Trophoblast cell (in vitro differentiated cells and primary cell): ENCODE measurements around the gene SRXN1.

Experiments used
- DNase-seq, 2 donors: peaks; one replicate each; pipeline ENCODE4 v3.0.0-alpha.2; 2016
- H2AFZ ChIP-seq: 2 replicates; pipeline ENCODE4 v1.6.1; 2013; ENCODE audit warnings: low read length, moderate library complexity, mild to moderate bottlenecking; ENCODE audit not compliant: insufficient read depth, poor library complexity
- H2AK5ac ChIP-seq: 2 replicates; pipeline ENCODE4 v1.6.1; 2013; ENCODE audit warnings: mild to moderate bottlenecking, low read length
- H2BK120ac ChIP-seq: 2 replicates; pipeline ENCODE4 v1.6.1; 2013; ENCODE audit warnings: low read length, mild to moderate bottlenecking, moderate library complexity; ENCODE audit not compliant: insufficient read depth, poor library complexity
- H2BK12ac ChIP-seq: 2 replicates; pipeline ENCODE4 v1.6.1; 2013; ENCODE audit warnings: mild to moderate bottlenecking, low read length, moderate library complexity
- H2BK5ac ChIP-seq: 2 replicates; pipeline ENCODE4 v1.6.1; 2013; ENCODE audit warnings: low read length, low read depth, moderate library complexity, mild to moderate bottlenecking; ENCODE audit not compliant: poor library complexity
- H3K14ac ChIP-seq: 2 replicates; pipeline ENCODE4 v1.6.1; 2013; ENCODE audit warnings: mild to moderate bottlenecking, low read length
- H3K18ac ChIP-seq: 2 replicates; pipeline ENCODE4 v1.6.1; 2013; ENCODE audit warnings: mild to moderate bottlenecking, low read length
- H3K23ac ChIP-seq: 2 replicates; pipeline ENCODE4 v1.6.1; 2013; ENCODE audit warnings: low read length
- H3K27ac ChIP-seq: 2 replicates; pipeline ENCODE4 v1.5.1; 2013; ENCODE audit warnings: low read depth, mild to moderate bottlenecking, inconsistent platforms, low read length, moderate library complexity
- H3K27me3 ChIP-seq: 2 replicates; pipeline ENCODE4 v1.6.1; 2013; ENCODE audit warnings: inconsistent platforms, mild to moderate bottlenecking, low read length, moderate library complexity; ENCODE audit not compliant: insufficient read depth
- H3K36me3 ChIP-seq, 2 experiments: 1 replicate in 1 of 2; 2 replicates in 1 of 2; pipeline ENCODE4 v1.6.1; 2013; ENCODE audit warnings: low read length in 2 of 2, mild to moderate bottlenecking in 2 of 2, moderate library complexity in 1 of 2; ENCODE audit not compliant: insufficient read depth in 2 of 2, control insufficient read depth in 1 of 2
- H3K4ac ChIP-seq: 2 replicates; pipeline ENCODE4 v1.6.1; 2013; ENCODE audit warnings: low read depth, mild to moderate bottlenecking, low read length, moderate library complexity
- H3K4me1 ChIP-seq, 2 experiments: 1 replicate in 1 of 2; 2 replicates in 1 of 2; pipeline ENCODE4 v1.6.1; 2013; ENCODE audit warnings: low read length in 2 of 2, mild to moderate bottlenecking in 2 of 2, moderate library complexity in 1 of 2; ENCODE audit not compliant: insufficient read depth in 2 of 2, control insufficient read depth in 1 of 2
- H3K4me2 ChIP-seq: 2 replicates; pipeline ENCODE4 v1.6.1; 2013; ENCODE audit warnings: inconsistent platforms, mild to moderate bottlenecking, low read length, moderate library complexity
- H3K4me3 ChIP-seq: 2 replicates; pipeline ENCODE4 v1.5.1; 2013; ENCODE audit warnings: mild to moderate bottlenecking, low read depth, low read length, inconsistent platforms
- H3K79me1 ChIP-seq: one replicate; pipeline ENCODE4 v1.6.1; 2013; ENCODE audit warnings: low read length
- H3K79me2 ChIP-seq: 2 replicates; pipeline ENCODE4 v1.6.1; 2013; ENCODE audit warnings: low read length, mild to moderate bottlenecking; ENCODE audit not compliant: control insufficient read depth, insufficient read depth, poor library complexity
- H3K9ac ChIP-seq: 2 replicates; pipeline ENCODE4 v1.6.1; 2013; ENCODE audit warnings: mild to moderate bottlenecking, low read length
- H3K9me3 ChIP-seq: 2 replicates; pipeline ENCODE4 v1.6.1; 2013; ENCODE audit warnings: low read depth, mild to moderate bottlenecking, control low read depth, inconsistent platforms, low read length; ENCODE audit not compliant: insufficient read depth
- H4K12ac ChIP-seq: 2 replicates; pipeline ENCODE4 v1.6.1; 2013; ENCODE audit warnings: low read depth, mild to moderate bottlenecking, low read length, moderate library complexity
- H4K8ac ChIP-seq: 2 replicates; pipeline ENCODE4 v1.6.1; 2013; ENCODE audit warnings: low read depth, mild to moderate bottlenecking, low read length, moderate library complexity
- H4K91ac ChIP-seq: one replicate; pipeline ENCODE4 v1.6.1; 2013; ENCODE audit warnings: low read depth, mild to moderate bottlenecking, low read length, moderate library complexity
- WGBS: extraction: QIAGEN DNeasy Blood & Tissue Kit; methylation state at CpG from one replicate; pipeline ENCODE4 v1.1.7; 2013; ENCODE audit warnings: missing lambda C conversion rate; ENCODE audit not compliant: insufficient read length, insufficient coverage; ENCODE audit errors: extremely low coverage; 5-methylcytosine and 5-hydroxymethylcytosine counted together

The SRXN1 gene

DNA sequence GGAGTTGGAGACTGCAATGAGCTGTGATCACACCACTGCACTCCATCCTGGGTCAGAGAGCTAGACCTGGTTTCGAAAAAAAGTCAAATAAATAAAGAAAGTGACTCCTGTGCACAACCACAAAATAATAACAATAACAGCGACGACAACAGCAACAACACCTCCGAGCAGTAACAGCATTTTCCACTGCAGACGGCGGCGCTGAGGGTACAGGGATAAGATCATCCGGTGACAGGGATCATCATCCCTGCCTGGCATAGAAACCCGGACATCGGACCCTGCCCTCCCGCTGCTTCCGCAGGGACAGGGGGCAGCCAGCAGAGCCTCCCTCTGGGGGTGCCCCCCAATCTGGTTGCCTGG lies 11.5 kb downstream of the SRXN1 start:
- no peak overlapping the region for H3K9ac ChIP-seq
- peak in 1 of 2 donors; percentile 17 for DNase-seq
- no peaks in the 10 kb centered on the region for H3K36me3 ChIP-seq
- H3K4me3 ChIP-seq: no peak overlapping the region
- H3K9me3 ChIP-seq: no peaks in the 10 kb centered on the region
- WGBS: no CpG with 5 or more reads among the region's 12 CpGs
- no peak overlapping the region for H3K4ac ChIP-seq
- H2AFZ ChIP-seq: no peak overlapping the region
- no peak overlapping the region for H4K8ac ChIP-seq
- no peak overlapping the region for H3K27ac ChIP-seq
- H3K27me3 ChIP-seq: no peaks in the 10 kb centered on the region
- no peaks in the 10 kb centered on the region for H3K79me1 ChIP-seq
- H3K23ac ChIP-seq: no peak overlapping the region
- no peak overlapping the region for H2BK5ac ChIP-seq
- no peaks in the 10 kb centered on the region for H3K79me2 ChIP-seq
- H2BK12ac ChIP-seq: no peak overlapping the region
- no peak overlapping the region for H4K12ac ChIP-seq
- H2AK5ac ChIP-seq: no peak overlapping the region
- no peak overlapping the region for H3K14ac ChIP-seq
- H4K91ac ChIP-seq: no peak overlapping the region
- no peak overlapping the region for H2BK120ac ChIP-seq
- no peak overlapping the region for H3K18ac ChIP-seq
- peaks cover 0 to 7% of the 10 kb centered on the region in 2 experiments for H3K4me1 ChIP-seq
- H3K4me2 ChIP-seq: no peak overlapping the region

DNA sequence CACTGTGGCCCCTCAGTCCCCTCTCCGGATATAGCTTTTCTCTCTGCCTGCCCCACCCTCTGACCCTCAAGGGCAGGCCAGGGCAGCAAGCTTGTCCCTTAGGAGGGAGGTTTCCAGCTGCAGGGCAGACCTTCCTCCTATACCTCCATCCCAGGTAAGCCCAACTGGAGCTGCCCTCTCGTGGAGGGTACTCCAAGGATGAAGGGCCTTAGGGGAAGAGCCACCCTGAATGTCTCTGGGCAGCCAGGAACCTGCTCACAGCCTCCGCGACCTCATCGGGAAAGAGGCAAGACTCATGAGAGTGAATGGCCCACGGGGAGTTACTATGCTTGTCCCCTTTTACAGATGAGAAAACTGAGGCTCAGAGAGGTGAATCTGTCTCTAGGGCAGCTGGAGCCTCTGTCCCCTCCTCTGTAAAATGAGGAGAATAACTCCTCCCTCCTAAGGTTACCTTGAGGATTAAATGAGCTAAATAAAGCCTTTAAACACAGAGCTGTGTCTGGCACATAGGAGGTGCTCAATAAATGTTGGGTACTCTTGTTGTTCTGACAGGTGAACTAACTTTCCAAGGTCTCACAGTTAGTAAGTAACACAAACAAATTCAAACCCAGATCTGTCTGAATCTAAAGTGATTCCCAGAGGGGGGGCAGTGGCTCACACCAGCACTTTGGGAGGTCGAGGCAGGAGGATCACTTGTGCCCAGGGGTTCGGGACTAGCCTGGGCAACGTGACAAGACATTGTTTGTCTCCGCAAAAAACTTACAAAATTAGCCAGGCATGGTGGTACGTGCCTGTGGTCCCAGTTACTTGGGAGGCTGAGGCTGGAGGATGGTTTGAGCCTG lies 12.1 kb downstream of the SRXN1 start:
- Histone ChIP-seq H2BK5ac (no peak overlapping the region), H3K9ac (no peak overlapping the region), H3K27me3 (no peaks in the 10 kb centered on the region), H3K4ac (no peak overlapping the region), H4K12ac (no peak overlapping the region), H3K4me1 (peaks cover 0 to 7% of the 10 kb centered on the region in 2 experiments), H4K8ac (no peak overlapping the region), H3K4me3 (no peak overlapping the region), H3K9me3 (no peaks in the 10 kb centered on the region), H2BK12ac (no peak overlapping the region), H3K18ac (no peak overlapping the region), H3K23ac (no peak overlapping the region), H2BK120ac (no peak overlapping the region), H3K4me2 (no peak overlapping the region), H4K91ac (no peak overlapping the region), H3K79me1 (no peaks in the 10 kb centered on the region), H3K14ac (no peak overlapping the region), H3K36me3 (no peaks in the 10 kb centered on the region), H2AK5ac (no peak overlapping the region), H2AFZ (no peak overlapping the region), H3K27ac (no peak overlapping the region), H3K79me2 (no peaks in the 10 kb centered on the region)
- DNase-seq: no peak
- no CpG with 5 or more reads among the region's 11 CpGs for WGBS

DNA sequence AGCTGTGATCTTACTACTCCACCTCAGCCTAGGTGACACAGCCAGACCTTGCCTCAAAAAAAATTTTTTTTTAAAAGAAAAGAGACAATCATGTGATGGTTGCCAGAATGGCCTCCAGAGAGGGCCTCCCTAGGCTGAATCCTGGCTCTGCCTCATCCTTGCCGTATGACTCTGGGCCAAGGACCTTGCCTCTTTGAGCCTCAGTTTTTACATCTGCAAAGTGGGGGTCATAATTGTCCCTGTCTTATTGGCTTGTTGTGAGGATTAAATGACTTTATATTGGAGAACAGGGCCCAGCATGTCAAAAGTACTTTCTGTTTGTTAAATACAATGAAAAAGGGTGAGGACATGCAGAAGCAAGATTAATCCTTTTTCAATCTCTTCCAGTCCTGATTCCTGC lies 14.4 kb downstream of the SRXN1 start:
- Histone ChIP-seq H4K8ac (no peak overlapping the region), H4K91ac (no peak overlapping the region), H3K4me1 (peaks cover 0 to 7% of the 10 kb centered on the region in 2 experiments), H3K4ac (no peak overlapping the region), H3K79me2 (no peaks in the 10 kb centered on the region), H3K14ac (no peak overlapping the region), H3K36me3 (no peaks in the 10 kb centered on the region), H3K9me3 (peaks cover 2% of the 10 kb centered on the region), H3K4me3 (no peak overlapping the region), H3K18ac (no peak overlapping the region), H3K27me3 (no peaks in the 10 kb centered on the region), H2BK5ac (no peak overlapping the region), H3K4me2 (no peak overlapping the region), H3K23ac (no peak overlapping the region), H2AK5ac (no peak overlapping the region), H3K9ac (no peak overlapping the region), H4K12ac (no peak overlapping the region), H2AFZ (no peak overlapping the region), H2BK120ac (no peak overlapping the region), H2BK12ac (no peak overlapping the region), H3K79me1 (no peaks in the 10 kb centered on the region), H3K27ac (no peak overlapping the region)
- DNase-seq: no peak
- WGBS: no CpG with 5 or more reads among the region's 1 CpG

DNA sequence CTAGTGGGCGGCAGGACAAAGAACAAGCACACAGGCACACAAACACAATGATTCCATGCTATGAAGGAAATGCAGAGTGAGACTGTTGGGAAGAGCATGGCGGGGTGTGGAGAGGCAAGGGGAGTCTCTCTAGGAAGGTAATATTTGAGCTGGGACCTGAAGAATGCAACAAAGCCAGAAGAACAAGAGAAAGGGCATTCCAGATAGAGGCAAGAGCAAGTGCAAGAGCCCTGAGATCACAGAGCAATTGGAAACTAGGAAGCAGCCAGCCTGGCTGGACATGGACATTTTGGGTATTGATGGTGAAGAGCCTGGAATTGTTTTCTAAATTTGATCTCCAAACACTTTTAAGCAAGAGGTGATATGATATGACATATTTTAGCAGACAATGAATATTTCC lies 15.4 kb downstream of the SRXN1 start:
- H3K18ac ChIP-seq: no peak overlapping the region
- peak; percentile 51 to 63 for DNase-seq

More for the DNA sequence above, 15.4 kb downstream of the SRXN1 start:
- Histone ChIP-seq H3K36me3 (no peaks in the 10 kb centered on the region), H3K14ac (no peak overlapping the region), H4K8ac (no peak overlapping the region), H4K12ac (no peak overlapping the region), H2AFZ (no peak overlapping the region), H3K79me2 (no peaks in the 10 kb centered on the region), H3K4me2 (no peak overlapping the region), H3K9ac (no peak overlapping the region), H2BK120ac (no peak overlapping the region), H3K79me1 (no peaks in the 10 kb centered on the region), H3K9me3 (peaks cover 2% of the 10 kb centered on the region), H3K23ac (no peak overlapping the region), H3K27me3 (no peaks in the 10 kb centered on the region), H3K27ac (no peak overlapping the region), H4K91ac (no peak overlapping the region), H2BK12ac (no peak overlapping the region), H3K4me3 (no peak overlapping the region), H3K4me1 (peaks cover 0 to 7% of the 10 kb centered on the region in 2 experiments), H3K4ac (no peak overlapping the region), H2BK5ac (no peak overlapping the region), H2AK5ac (no peak overlapping the region)
- no CpG with 5 or more reads among the region's 2 CpGs for WGBS
